ENCODE measurements around the gene EHMT1.
"Not testable (repeated sequence)": the region's sequence is repeated elsewhere in the genome, so short reads cannot be mapped to it uniquely, and the experiment has no call there.

Gene EHMT1

GRCh38 chr9:137876269-137876668 lies 257.5 kb downstream of the EHMT1 start:
- no peak for DNase-seq

- no peak for DNase-seq
These were observed 258.1 kb downstream of the EHMT1 start for GRCh38 chr9:137876781-137877386.

GRCh38 chr9:137877506-137878122 lies 258.8 kb downstream of the EHMT1 start, which contains the start of gene CACNA1B:
CACNA1B (plus strand) TSS chr9:137877782; CDS start chr9:137877934, 152 bp downstream.
- not testable (repeated sequence) for DNase-seq

- no peak for DNase-seq
These were observed 259.5 kb downstream of the EHMT1 start for GRCh38 chr9:137878146-137878941.

GRCh38 chr9:137879052-137879451 lies 260.2 kb downstream of the EHMT1 start:
- DNase-seq: no peak

- DNase-seq: no peak
These were observed 260.9 kb downstream of the EHMT1 start for GRCh38 chr9:137879566-137880150.

- DNase-seq: no peak
These were observed 261.6 kb downstream of the EHMT1 start for GRCh38 chr9:137880160-137880975.

GRCh38 chr9:137880976-137881530 lies 262.2 kb downstream of the EHMT1 start:
- no peak for DNase-seq

GRCh38 chr9:137881591-137882505 lies 263.0 kb downstream of the EHMT1 start:
- no peak for DNase-seq

GRCh38 chr9:137882506-137882821 lies 263.7 kb downstream of the EHMT1 start:
- DNase-seq: no peak

- not testable (repeated sequence) for DNase-seq
These were observed 265.2 kb downstream of the EHMT1 start for GRCh38 chr9:137883977-137884376.

GRCh38 chr9:137884547-137884946 lies 265.7 kb downstream of the EHMT1 start:
- DNase-seq: not testable (repeated sequence)

- not testable (repeated sequence) for DNase-seq
These were observed 266.3 kb downstream of the EHMT1 start for GRCh38 chr9:137885121-137885520.

Data from effector CD4-positive, alpha-beta T cell (primary cell).